GM18867 (cell line): ENCODE measurements around the gene AGXT.

Source experiments
- ATAC-seq: cut with Tn5 transposase; IDR thresholded peaks from one replicate; pipeline ENCODE4 v1.9.1; 2021; ENCODE audit warnings: mild to moderate bottlenecking, moderate library complexity; ENCODE audit not compliant: unreplicated experiment

AGXT gene

DNA sequence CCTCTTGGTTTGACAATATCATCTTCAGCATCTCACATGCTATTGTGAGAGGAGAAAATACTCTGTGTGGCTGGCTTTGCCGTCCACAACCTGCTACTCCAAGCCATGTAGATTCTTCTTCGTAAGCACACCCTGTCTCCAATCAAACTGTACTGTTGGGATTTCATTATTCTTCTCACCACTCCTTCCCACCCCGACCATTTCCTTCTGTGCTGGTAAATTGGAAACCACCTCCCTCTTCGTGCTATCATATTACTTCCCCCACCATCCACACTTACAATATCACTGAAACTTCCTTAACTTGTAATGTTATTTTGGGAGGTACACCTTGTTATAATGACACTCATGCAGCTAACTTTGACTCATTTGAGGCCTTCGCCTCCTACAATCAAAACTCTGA, 3.2 kb upstream of the AGXT start:
- no peak for ATAC-seq

DNA sequence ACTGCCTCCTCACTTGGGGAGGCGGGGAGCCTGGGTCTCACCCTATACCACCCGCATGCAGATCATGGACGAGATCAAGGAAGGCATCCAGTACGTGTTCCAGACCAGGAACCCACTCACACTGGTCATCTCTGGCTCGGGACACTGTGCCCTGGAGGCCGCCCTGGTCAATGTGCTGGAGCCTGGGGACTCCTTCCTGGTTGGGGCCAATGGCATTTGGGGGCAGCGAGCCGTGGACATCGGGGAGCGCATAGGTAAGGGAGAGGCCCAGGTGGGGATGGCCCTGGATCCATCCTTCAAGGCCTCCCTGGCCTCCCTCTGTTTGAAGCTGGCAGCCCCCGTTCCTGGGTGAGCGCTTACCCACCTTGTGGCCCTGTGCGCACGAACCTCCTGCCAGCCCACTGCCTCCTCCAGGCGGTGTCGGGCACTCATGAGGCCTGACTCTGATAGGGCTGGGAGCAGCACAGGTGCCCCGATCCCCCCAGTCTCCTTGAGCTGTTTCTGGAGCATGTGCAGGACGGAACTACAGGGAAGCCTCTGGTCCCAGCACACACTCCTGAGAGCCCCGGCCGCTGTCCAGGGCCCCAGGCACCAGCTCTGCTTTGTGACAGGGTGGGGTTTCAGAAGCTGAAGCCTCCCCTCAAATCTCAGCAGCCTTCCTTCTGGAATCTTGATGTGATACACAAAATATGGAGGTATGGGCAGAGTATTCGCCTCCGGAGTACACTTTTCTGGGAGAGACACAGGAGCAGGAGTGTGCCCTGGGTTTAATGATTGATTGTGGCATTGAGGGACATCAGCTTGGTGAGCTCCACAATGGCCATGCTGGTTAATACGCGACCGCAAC, 708 bp downstream of the AGXT start:
- ATAC-seq: no peak

DNA sequence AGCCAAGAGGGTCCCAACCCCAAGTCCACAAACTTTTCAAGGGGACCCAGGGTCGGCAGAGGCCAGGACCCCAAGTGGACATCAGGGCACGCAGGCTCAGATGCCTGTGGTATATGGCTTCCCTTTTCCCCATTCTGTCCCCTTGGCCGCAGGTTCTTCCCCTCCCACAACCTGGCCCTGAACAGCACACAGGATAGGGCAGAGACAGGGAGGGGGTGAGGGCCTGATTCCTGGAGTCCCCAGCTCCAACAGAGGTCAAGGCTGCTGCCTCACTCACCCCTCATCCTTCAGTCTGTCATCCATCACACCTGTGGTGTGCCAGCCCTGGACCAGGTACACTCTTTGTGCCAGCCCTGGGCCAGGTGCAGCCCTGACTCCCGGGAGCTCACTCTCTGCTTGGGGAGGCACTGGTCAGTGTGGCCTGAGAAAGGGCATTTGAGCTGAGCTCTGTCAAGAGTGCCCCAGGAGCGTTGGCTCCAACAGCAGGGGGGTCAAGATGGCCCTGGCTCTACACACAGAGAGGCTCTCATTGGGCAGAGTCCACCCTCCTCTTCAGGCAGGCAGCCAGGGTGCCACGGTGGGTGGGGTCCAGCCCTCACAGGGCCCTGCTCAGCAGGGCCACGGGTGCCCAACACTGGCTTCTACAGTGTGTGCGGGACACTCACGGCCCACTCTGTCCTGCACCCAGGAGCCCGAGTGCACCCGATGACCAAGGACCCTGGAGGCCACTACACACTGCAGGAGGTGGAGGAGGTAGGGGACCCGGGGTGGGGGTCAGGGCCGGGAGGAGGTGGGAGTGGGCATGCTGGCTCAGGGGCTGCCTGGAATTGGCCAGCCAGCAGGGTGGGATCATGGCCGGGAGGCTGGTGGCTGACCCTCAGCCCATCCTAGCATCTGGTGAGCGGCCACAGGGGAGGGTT, 1.6 kb downstream of the AGXT start:
- no peak for ATAC-seq

GRCh38 chr2:240871071-240871958, 2.7 kb downstream of the AGXT start:
- ATAC-seq: no peak

- no peak for ATAC-seq
These were observed 3.9 kb downstream of the AGXT start for GRCh38 chr2:240872317-240873097.

DNA sequence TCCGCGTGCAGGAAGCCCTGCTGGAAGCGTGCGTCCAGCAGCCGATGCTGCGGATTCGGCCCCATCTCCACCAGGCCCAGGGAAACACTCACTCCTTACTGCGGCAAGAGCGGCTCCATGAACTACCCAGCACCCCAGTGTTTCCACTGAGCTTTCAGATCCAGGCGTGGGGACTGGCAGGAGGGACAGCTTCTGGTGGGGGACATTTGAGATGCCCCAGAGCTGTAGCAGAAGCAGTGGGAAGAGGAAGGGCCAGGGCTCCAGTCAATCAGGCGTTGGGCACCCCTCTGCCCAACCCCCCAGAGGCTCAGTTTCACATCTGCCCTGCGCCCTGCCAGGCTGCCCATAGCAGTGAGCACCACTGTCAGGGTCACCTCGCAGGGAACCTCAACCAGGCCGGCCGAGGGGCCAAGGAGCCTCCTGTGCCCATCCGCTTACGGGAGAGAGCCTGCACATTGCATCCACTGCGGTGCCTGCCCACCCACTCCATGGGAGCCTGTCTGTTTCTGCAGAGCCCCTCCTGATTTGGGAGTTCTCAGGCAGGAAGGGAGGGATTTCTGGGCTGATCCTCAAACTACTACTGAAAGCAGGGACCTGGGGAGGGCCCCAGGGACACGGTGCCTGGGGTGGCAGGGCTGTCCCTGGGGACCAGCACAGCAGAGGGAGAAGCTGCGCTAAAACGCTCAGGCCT, 4.6 kb downstream of the AGXT start:
- no peak for ATAC-seq

DNA sequence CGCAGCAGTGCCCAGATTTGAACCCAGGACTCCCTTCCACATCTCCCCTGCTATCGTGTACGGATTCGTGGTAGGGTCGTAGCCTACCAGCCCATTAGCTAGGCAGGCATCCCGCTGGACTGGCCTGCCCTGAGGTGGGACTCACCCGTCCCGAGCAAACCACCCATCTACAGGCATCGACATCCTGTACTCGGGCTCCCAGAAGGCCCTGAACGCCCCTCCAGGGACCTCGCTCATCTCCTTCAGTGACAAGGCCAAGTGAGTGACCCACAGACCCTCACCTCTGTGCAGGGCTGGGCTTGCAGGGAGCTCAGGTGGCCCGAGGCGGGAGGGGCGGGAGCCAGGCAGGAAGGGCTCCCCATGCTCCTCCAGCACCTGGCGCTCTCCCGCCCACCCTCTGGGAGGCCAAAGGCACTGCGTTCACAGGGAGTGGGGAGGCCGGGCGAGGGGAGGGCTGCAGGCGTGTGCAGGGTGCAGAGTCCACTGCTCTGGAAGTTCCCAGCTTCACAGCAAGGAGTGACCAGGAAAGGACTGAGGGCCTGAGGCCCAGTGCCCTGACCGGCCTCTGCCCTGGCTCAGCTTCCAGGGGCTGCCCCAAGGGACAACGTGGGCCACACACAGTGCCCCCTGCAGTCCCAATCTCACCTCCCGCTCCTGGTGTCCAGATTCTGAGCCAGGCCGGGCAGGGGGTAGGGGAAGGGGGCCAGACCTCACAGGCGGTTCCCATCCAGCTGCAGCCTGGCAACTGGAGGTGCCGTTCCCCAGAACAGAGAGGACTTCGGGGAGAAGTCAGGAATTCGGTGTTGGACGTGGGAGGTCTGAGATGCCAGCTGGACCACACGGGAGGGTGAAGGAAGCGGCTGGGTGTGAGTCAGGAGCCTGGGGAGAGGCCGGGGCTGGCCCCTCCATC, 5.4 kb downstream of the AGXT start:
- no peak for ATAC-seq

DNA sequence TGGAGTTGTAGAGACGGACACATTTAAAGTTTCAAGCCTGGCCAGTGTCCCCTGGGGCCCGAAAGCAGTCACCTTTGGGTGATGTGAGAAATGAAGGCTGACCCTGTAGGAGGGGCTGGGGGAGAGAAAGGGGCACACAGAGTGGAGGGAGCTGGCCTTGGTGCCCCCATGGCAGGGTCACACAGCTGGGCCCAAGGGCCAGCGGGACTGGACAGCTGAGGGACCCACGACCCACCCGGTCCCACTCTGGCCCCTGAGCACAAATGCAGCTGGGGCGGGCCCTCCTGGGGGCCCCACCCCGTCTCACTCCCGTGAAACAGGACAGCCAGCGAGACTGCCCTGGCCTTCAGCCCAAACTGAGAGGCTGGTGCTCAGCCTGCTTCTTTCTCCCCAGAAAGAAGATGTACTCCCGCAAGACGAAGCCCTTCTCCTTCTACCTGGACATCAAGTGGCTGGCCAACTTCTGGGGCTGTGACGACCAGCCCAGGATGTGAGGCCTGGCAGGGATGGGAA, 6.1 kb downstream of the AGXT start:
- no peak for ATAC-seq

- ATAC-seq: no peak
These were observed 6.8 kb downstream of the AGXT start for GRCh38 chr2:240875228-240876034.

DNA sequence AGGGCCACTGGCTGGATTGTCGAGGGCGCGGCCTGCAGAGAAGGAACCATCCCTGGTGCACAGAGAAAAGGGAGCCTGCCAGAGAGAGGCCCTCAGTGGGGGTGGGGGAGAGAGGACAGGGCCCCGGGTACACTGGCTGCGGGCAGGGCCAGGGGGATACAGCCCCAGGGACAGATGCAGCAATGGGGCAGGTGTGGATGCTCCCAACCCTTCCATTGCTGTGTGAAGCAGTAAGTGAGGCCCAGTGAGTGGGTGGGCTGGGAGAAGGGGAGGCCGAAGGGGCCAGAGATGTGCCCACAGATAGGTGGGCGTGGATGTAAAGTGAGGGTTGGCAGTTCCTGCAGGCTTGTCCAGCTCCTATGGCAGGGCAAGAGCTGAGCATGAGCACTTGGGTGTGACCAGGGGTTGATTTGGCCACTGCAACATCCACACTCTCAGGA, 7.4 kb downstream of the AGXT start:
- ATAC-seq: no peak

GRCh38 chr2:240876475-240877251, 8.0 kb downstream of the AGXT start:
- ATAC-seq: no peak

GRCh38 chr2:240877460-240878340, 9.1 kb downstream of the AGXT start:
- ATAC-seq: no peak

DNA sequence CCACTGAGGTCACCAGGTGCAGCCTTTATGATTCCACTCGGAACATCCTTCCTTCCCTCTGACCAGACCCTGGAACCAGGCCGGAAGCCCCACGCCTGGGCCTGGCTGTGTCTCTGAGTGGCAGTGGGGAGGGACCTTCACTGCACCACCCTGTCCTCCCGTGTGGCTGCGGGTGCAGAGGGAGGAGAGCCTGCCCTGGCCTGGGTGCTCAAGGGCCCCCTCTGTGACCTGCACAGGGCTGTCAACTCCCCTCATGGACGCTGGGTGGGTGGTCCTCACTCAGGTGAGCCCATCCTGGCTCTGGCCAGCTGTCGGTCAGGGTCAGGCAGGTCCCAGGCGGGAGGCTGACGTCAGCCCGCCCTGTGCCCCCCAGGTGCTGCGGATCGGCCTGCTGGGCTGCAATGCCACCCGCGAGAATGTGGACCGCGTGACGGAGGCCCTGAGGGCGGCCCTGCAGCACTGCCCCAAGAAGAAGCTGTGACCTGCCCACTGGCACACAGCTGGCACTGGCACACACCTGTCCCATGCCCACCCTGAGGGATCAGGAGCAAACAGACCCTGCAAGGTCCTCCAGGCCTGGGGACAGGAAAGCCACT, 9.8 kb downstream of the AGXT start:
- no peak for ATAC-seq

GRCh38 chr2:240879105-240879504, 10.5 kb downstream of the AGXT start:
- no peak for ATAC-seq

GRCh38 chr2:240881913-240882312, 13.3 kb downstream of the AGXT start:
- no peak for ATAC-seq
